Retina (tissue), 1 donor: Measurements from ENCODE around the gene ECHS1.
"Not testable (repeated sequence)": the region's sequence is repeated elsewhere in the genome, so short reads cannot be mapped to it uniquely, and the experiment has no call there.

Source experiments
- DNase-seq: peaks from one replicate; pipeline ENCODE4 v3.0.0-alpha.2; 2016

ECHS1 gene

GRCh38 chr10:133377025-133377817 lies 4.1 kb upstream of the ECHS1 start:
- DNase-seq: no peak

DNA sequence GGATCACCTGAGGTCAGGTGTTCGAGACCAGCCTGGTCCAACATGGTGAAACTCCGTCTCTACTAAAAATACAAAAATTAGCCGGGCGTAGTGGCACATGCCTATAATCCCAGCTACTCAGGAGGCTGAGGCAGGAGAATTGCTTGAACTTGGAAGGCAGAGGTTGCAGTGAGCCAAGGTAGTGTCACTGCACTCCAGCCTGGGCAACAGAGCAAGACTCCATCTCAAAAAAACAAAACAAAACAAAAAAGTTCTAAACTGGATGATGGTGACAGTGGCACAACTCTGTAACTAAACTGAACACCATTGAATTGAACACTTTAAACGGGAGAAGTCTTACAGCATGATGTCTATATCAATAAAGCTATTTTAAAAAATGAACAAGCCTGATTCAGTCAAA lies 3.0 kb upstream of the ECHS1 start:
- not testable (repeated sequence) for DNase-seq

- DNase-seq: no peak
These were observed 2.4 kb upstream of the ECHS1 start for GRCh38 chr10:133375357-133376115.

GRCh38 chr10:133372507-133372906 lies 647 bp downstream of the ECHS1 start:
- DNase-seq: no peak

- no peak for DNase-seq
These were observed 2.9 kb downstream of the ECHS1 start for GRCh38 chr10:133370030-133370786.

DNA sequence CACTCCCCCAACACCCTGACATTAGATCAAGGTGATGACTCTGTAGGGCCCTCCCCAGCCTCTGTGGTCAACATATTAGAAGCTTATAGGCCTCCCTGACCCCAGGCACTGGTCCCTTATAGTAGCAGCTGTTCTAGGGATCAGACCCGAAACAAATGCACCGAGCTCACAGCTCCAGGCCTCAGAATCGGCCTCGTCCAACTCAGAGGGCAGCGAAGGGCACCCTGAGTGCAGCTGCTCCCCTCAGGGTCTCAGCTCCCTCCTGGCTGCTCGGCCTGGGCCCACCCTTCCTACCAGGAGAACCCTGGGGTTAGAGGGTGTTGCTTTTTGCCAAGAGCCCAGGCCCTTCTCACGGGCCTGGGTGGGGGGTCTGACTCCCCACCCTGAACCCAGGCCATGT lies 5.0 kb downstream of the ECHS1 start:
- no peak for DNase-seq

DNA sequence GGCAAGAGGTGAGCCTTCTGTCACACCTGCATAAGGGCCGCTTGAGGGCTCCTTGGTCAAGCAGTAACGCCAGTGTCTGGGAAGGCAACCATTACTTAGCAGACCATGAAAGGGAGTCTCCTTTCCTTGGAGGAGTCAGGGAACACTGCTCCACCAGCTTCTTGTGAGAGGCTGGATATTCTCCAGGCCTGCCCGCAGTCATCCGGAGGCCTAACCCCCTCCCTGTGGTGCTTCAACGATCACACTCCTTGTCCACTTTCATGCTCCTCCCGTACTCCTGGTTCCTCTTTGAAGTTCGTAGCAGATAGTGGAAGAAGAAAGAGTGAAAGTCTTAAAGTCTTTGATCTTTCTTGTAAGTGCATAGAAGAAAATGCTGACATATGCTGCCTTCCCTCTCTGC lies 5.7 kb downstream of the ECHS1 start:
- not testable (repeated sequence) for DNase-seq

- DNase-seq: no peak
These were observed 6.4 kb downstream of the ECHS1 start for GRCh38 chr10:133366751-133367150.

- DNase-seq: no peak
These were observed 7.0 kb downstream of the ECHS1 start for GRCh38 chr10:133366130-133366478.

DNA sequence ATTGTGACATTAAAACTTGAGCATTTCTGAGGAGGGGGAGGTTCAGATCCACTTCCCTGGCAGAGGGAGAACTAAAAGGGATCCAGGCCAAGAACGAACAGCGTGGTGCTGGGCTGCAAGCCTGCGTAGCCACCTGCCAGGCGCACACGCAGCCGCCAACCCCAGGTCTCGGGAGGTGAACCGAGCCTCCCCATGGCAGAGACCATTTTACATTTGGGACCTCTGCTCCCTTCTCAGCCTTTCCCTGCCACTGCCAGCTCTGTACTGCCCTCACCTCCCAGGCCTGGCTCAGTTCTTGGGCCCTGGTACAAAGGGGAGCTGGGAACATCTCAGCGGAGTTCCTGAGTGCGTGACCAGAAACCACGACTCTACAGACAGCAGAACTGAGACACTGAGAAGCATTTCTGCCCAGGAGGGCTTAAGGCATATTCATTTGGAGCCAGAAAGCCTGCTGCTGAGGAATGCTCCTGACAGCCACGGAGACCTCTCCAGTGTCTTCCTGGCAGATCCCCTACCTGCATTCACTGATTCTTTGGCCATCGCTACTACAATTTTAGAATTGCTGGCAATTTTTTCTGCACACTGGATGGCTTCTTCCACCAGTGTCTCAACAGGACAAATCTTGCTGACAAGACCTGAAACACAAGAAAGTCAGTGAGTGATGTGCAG lies 7.6 kb downstream of the ECHS1 start:
- no peak for DNase-seq

- DNase-seq: no peak
These were observed 8.3 kb downstream of the ECHS1 start for GRCh38 chr10:133364645-133365431.

DNA sequence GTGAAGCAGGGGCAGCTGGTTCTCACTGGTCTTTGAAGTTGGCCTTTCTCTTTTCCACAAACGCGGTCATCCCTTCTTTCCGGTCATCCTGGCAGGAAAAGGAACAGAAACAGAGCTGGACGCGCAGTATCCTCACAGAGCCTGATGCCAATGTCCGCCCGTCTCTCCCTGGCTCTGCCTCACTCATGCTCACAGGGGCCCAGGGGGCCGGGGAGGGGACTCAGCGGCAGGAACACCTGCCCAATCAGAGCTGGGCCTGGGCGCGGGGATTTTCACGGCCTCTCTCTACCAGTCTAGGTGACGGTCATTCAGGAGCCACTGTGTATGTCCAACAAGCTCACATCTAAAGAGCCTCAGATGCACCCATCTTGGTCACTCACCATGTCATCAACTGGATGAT lies 10.3 kb downstream of the ECHS1 start:
- DNase-seq: no peak

- DNase-seq: no peak
These were observed 11.2 kb downstream of the ECHS1 start for GRCh38 chr10:133361773-133362441.

DNA sequence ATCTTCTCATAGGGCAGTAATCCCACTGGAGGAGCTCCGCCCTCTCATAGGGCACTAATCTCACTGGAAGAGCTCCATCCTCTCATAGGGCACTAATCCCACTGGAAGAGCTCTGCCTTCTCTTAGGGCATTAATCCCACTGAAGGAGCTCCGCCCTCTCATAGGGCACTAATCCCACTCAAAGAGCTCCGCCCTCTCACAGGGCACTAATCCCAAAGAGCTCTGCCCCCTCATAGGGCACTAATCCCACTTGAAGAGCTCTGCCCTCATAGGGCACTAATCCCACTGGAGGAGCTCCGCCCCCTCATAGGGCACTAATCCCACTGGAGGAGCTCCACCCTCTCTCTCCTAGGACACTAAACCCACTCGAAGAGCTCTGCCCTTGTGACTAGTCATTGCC lies 11.9 kb downstream of the ECHS1 start:
- no peak for DNase-seq

DNA sequence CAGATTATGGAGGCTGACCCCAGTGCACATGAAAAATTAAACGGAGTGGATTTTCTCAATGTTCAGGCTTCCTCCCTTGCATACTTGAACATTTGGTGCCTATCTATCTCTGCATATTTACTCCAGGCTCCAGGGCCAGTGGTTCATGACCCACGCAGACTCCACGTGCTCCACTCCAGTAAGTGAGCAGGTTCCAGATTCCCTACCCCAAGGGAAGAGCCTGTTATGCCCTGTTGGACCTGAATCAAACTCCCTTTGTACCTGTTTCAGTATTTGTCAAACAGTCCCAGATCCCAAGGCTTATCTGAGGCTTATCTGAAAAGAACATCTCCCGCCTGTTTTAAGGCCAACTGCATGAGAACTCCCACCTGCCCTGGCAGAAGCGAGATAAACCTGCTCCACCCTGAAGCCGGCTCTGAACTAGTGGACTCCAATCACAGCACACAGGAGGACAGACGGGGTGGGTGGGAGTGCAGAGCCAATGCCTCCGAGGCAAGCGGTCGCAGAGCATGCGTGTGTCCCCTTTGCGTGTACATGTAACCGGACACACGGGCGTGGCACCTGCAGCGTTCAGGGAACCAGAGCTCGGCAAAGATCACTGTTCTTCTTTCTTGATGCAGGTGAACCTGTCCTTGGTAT lies 13.1 kb downstream of the ECHS1 start:
- DNase-seq: no peak

DNA sequence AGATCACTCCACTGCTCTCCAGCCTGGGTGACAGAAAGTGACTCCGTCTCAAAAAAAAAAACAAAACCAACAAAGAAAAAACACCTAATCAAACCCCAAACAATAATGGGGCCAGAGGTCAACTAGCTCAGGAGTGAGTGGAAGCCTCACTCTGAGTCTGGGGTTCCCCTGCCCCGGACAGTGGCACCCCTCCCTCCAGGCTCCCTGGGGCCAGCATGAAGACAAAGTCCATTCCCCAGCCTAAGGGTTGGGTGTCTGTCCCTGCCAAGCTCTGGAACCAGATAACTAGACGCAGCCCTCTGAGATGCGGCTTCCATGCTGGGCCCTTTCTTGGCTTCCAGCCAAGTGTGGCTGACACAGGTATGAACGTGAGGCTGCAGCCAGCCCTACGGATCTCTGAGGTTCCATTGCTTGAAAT lies 13.6 kb downstream of the ECHS1 start:
- DNase-seq: no peak

GRCh38 chr10:133358925-133359310 lies 14.2 kb downstream of the ECHS1 start:
- DNase-seq: no peak

- DNase-seq: no peak
These were observed 14.8 kb downstream of the ECHS1 start for GRCh38 chr10:133358162-133358924.

DNA sequence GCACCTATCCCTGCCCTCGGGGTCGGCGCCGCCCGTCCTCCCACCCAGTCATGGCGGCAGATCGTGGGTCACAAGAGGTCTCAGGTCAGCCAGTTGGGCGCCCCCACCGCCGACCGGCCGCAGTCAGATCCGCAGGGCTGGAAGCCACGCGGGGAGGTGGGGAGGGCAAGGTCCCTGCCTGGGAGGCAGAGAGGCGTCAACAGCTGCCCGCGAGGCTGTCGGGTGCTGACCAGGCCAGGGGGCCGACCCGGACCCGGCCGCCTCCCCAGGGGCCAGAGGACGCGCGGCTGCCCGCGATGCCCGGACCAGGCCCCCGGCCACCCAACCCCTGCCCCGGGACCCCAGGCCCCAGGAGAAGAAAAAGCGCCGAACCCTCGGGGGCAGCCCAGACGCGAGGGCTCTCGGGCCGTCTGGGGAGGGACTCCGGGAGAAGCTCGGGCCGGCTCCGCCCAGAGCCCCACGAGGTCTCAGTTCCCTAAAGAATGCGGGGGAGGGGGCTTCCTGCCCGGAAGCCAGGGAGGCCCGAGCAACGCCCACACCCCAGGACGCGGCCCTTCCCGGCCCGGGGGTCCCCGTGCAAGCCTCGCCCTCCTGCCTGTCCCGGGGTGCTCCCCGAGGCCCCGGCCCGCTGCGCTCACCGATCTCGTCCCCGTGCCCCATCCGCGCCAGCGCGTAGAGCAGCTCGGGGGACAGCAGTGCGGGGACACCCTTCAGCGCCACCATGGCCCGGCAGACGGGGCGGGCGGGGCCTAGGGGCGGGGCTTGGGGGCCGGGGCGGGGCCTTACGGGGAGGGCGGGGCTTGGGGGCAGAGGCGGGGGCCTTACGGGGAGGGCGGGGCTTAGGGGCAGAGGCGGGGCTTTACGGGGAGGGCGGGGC lies 15.6 kb downstream of the ECHS1 start, which contains the start of gene FUOM:
Gene FUOM (minus strand): TSS at position 735 of the 877 bp plus-strand sequence. CDS start 12 bp downstream, at position 723.
- DNase-seq: peak; percentile 84
